Dedifferentiated amniotic fluid mesenchymal stem cell (primary cell): Measurements from ENCODE around the gene ZNF425.
"Not testable (repeated sequence)": the region's sequence is repeated elsewhere in the genome, so short reads cannot be mapped to it uniquely, and the experiment has no call there.

ENCODE experiments used
- DNase-seq: peaks from one replicate; pipeline ENCODE4 v3.0.0-alpha.2; 2016; ENCODE audit errors: extremely low spot score

ZNF425 gene

DNA sequence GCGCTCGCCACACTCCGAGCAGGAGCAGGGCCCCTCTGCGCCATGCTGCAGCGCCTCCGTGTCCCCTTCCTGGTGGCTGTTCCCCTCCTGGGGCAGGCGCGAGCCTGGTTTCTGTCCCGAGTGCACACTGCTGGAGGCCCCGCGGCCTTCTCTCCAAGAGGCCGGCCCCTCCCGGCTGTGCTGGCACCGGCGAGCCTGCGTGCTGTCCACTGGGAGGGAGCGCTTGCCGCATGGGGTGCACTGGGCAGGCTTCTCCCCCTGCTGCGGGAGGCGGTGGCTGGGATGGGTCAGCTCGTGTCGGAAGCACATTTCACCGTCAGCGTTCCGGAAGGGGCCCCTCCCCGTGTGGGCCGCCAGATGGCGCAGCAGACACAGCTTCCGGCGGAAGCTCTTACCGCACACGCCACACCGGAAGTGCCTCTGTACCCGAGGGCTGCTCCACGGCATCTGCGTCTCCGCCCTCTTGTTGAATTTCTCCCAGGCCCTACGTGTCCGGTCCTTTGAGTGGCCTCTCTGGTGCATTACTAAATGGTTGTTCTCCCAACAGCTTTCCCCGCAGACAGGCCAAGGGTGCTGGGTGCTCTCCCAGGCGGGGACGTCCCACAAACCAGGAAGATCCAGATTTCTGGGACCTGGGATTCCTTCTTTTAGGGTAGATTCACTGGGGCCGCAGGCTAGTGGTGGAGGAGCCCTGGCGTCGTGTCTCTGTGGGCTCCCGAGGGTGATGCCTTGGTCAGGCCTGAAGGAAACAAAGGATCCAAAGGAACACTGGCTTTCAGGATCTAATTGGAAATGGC lies 54.3 kb downstream of the ZNF425 start:
- no peak for DNase-seq

DNA sequence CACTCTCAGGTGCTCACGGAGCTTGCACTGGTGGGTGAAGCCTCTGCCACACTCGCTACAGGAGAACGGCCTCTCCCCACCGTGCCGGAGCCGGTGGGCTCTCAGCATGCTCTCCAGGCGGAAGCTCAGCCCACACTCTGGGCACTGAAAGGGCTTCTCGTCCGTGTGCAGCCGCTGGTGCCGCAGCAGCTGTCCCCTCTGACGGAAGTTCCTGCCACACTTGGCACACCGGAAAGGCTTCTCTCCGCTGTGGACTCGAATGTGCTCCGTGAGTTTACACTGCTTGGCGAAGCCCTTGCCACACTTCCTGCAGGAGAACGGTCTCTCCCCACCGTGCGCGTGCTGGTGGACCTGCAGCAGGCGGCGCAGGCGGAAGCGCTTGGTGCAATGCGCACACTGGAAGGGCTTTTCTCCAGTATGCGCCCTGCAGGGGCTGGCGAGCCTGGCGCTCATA lies 54.9 kb downstream of the ZNF425 start:
- no peak for DNase-seq

DNA sequence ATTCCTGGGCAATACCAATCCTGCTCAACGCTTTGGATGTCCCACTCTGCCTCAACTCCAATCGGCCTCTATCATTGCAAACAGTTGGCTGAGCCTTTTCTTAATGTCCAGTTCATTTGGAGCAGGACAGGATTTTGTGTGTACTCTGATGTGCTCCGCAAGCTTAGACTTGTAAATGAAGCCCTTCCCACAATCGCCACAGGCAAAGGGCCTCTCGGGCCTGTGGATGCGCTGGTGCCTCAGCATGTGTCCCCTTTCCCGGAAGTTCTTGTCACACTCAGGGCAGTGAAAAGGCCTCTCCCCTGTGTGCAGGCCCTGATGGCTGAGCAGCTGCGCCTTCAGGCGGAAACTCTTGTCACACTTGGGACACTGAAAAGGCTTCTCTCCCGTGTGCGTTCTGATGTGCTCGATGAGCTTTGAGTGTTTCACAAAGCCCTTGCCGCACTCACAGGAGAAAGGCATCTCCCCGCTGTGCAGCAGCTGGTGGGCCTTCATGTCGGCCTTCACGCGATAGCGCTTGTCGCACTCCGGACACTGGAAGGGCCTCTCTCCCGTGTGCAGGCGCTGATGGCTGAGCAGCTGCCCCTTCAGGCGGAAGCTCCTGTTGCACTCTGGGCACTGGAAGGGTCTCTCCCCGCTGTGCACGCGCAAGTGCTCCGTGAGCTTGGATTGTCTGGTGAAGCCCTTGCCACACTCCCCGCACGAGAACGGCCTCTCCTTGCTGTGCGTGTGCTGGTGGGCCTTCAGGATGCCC lies 55.6 kb downstream of the ZNF425 start:
- DNase-seq, result no peak

DNA sequence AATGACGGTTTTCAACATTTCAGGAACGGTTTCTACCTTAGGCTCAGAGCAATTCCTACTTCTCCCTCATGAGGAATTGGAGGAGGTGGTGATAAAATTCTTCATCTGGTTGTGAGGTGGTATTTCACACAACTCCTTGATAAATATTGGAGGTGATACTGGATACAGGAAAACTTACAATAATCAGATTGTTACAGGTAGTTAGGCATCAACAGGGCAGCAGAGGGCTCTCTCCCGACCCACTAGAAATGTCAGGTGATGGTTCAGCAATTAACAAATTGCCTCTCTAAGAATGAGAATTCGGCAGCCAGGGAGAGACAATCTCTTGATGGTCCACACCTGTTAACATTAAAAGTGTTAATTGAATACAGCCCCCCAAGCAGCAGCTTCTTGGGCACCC lies 58.3 kb downstream of the ZNF425 start:
- DNase-seq, result no peak

DNA sequence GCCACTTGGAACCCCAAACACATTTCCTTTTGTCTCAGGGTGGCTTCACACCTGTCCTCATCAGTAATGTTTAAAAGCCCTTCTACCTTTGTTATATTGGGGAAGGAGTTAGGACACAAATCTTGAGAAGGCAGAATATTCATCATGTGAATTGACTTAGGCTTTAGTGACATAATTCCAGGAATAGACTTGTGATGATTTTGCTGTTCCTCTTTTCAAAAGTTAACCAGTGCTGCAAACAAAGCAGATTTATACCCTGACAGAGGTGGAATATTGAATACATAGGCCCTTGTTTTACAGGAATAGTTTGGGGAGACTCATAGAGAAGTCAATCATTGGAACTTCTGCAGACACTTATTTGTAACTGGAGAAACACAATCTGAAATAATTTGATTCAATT lies 62.6 kb downstream of the ZNF425 start:
- no peak for DNase-seq

DNA sequence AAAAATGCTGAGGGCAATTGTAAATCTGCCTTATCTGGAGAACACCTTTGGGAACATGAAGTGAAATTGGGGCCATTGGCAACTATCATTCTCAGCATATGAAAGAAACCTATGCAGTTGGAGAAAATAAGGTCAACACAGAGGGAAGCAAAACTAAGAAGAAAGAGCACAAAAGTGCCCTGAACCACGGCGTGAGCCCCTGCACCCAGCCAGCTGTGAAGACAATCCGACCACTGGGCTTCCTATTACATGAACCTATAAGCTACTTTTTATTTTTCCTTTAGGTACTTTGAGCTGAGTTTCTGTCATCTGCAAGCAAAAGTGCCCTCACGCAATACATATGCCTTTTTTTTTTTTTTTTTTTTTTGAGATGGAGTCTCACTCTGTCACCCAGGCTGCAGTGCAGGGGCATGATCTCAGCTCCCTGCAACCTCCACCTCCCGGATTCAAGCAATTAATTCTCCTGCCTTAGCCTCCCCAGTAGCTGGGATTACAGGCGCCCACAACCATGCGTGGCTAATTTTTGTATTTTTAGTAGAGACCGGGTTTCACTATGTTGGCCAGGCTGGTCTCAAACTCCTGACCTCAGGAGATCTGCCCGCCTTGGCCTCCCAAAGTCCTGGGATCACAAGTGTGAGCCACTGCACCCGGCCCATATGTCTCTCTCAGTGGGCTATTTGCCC lies 63.8 kb downstream of the ZNF425 start:
- not testable (repeated sequence) for DNase-seq

DNA sequence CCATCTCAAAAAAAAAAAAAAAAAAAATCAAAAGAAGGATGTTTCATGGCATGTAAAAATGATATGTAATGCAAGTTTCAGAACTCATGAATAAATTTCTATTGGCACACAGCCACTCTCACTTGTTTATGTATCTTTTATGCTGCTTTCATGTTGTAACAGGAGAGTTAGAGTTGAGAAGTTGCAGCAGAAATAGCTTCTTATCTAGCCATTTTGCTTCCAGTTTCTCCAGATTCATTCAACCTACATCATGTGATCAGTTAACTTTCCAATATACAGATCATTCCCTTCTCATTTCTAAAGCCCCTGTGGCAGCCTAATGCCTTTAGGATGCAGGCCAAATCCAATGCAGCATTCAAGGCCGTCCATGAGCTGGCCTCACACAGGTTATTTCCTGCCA lies 66.0 kb downstream of the ZNF425 start:
- DNase-seq, result no peak

DNA sequence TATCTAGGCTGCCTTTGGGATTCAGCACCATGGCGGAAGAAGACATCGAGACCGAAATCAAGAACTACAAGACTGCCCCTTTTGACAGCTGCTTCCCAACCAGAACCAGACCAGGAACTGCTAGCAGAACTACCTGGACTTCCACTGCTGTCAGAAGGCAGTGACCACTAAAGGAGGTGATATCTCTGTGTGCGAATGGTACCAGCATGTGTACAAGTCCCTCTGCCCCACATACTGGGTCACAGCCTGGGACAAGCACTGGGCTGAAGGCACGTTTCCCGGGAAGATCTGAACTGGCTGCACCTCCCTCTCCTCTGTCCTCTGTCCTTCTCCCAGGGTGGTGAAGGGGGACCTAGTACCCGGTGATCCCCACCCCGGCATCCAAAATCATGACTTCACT lies 72.2 kb downstream of the ZNF425 start:
- DNase-seq, result no peak

DNA sequence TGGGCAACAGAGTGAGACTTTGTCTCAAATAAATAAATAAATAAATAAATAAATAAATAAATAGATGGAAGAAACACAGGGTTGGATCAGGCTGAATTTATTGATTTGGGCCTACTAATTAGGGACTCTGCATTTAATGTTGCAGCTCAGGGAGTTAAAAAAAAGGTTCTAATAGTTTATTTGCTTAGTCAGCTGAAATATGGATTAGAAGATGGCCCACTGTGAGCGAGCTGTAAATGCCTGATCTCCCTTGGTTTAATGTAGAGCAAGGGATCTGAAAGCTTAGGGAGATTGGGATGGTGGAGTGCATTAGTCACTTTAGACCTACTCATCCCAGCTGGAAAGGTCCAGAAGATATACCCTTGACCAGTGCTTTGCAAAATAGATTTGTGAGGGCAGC lies 72.7 kb downstream of the ZNF425 start:
- no peak for DNase-seq
